ENCODE data around the gene DSP.

DNA sequence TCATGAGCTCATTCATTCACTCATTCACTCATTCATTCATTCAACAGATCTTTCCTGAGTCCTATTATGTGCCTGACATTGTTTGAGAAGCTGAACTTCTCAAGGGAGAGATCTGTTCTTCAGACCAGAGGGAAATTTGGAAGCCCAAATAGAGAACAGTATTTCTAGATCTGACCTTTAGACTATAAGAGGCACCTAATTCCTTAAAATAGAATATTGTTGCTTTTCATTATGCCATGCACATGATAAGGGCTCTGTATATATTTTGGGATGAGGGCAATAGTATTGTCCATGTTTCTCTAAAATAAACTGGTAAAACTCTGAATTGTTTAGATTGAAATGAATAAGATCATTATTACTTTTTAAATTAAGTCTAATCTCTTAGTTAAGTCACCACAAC, 18.6 kb upstream of the DSP start:
- TF ChIP-seq, protein P1, sequence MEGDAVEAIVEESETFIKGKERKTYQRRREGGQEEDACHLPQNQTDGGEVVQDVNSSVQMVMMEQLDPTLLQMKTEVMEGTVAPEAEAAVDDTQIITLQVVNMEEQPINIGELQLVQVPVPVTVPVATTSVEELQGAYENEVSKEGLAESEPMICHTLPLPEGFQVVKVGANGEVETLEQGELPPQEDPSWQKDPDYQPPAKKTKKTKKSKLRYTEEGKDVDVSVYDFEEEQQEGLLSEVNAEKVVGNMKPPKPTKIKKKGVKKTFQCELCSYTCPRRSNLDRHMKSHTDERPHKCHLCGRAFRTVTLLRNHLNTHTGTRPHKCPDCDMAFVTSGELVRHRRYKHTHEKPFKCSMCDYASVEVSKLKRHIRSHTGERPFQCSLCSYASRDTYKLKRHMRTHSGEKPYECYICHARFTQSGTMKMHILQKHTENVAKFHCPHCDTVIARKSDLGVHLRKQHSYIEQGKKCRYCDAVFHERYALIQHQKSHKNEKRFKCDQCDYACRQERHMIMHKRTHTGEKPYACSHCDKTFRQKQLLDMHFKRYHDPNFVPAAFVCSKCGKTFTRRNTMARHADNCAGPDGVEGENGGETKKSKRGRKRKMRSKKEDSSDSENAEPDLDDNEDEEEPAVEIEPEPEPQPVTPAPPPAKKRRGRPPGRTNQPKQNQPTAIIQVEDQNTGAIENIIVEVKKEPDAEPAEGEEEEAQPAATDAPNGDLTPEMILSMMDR (IDR thresholded peaks at IDR 0.05; ENCODE audit: low read length), result no peak
- TF ChIP-seq EZH2 (optimal IDR thresholded peaks at IDR 0.05; ENCODE audit: low read depth, low read length), result no peak

All from MM.1S (cell line).